ENCODE results near the gene NAA10. TPM values are rescaled to one million over a fixed set of nuclear protein-coding genes. Genes with fewer than 3 reads are reported as not detected.

The NAA10 gene
- polyA plus RNA-seq, 1 donor from 2014 or later: 117 TPM

GRCh38 chrX:153969125-153969903, 34.5 kb upstream of the NAA10 start:
- H4K20me1 ChIP-seq (ENCODE audit: insufficient read depth): no peaks in the 10 kb centered on the region

GRCh38 chrX:153968754-153969124, 33.9 kb upstream of the NAA10 start:
- Histone ChIP-seq H3K36me3 (ENCODE audit: insufficient read depth, low read length) (no peaks in the 10 kb centered on the region), H3F3A (ENCODE audit: insufficient read depth, low read length, poor library complexity, severe bottlenecking) (no peaks in the 10 kb centered on the region), H3K27me3 (ENCODE audit: insufficient read depth, low read depth, low read length) (no peaks in the 10 kb centered on the region), H3K4me3 (ENCODE audit: low read length) (peak overlapping the region; percentile 85), H3K79me2 (replicated peaks; ENCODE audit: insufficient read depth, low read length) (peaks cover 33% of the 10 kb centered on the region), H4K20me1 (ENCODE audit: insufficient read depth) (no peaks in the 10 kb centered on the region), H2AFZ (ENCODE audit: low read depth, low read length) (no peak overlapping the region), H3K27ac (ENCODE audit: low read length) (peak overlapping the region; percentile 98), H3K4me2 (ENCODE audit: low read length) (peak overlapping the region; percentile 55), H3K9me3 (ENCODE audit: low read length) (no peaks in the 10 kb centered on the region), H3K9me2 (ENCODE audit: insufficient read depth, low read length) (no peaks in the 10 kb centered on the region), H3K9ac (ENCODE audit: low read length) (peak overlapping the region; percentile 98)
- no peak for TF ChIP-seq SMC3 (conservative IDR thresholded peaks at IDR 0.05; ENCODE audit: poor library complexity)
- TF ChIP-seq RAD21 (conservative IDR thresholded peaks at IDR 0.05): no peak
- TF ChIP-seq MXI1 (conservative IDR thresholded peaks at IDR 0.05; ENCODE audit: poor library complexity, severe bottlenecking): no peak
- no peak for TF ChIP-seq POLR2AphosphoS5 (IDR thresholded peaks at IDR 0.05)
- no peak for TF ChIP-seq EP300 (conservative IDR thresholded peaks at IDR 0.05; ENCODE audit: poor library complexity, severe bottlenecking)
- TF ChIP-seq REST (IDR thresholded peaks at IDR 0.05; ENCODE audit: borderline replicate concordance): no peak
- no peak for TF ChIP-seq TAF1 (IDR thresholded peaks at IDR 0.05; ENCODE audit: low read depth)
- TF ChIP-seq CTCF (IDR thresholded peaks at IDR 0.05; ENCODE audit: poor library complexity, severe bottlenecking): no peak
- TF ChIP-seq EZH2 (IDR thresholded peaks at IDR 0.05; ENCODE audit: borderline replicate concordance, insufficient read depth, low read length, poor library complexity, severe bottlenecking): no peak

More at GRCh38 chrX:153969125-153969903, 34.5 kb upstream of the NAA10 start:
- TF ChIP-seq RAD21 (conservative IDR thresholded peaks at IDR 0.05) (no peak), TAF1 (IDR thresholded peaks at IDR 0.05; ENCODE audit: low read depth) (no peak), EZH2 (IDR thresholded peaks at IDR 0.05; ENCODE audit: borderline replicate concordance, insufficient read depth, low read length, poor library complexity, severe bottlenecking) (no peak), MXI1 (conservative IDR thresholded peaks at IDR 0.05; ENCODE audit: poor library complexity, severe bottlenecking) (no peak), EP300 (conservative IDR thresholded peaks at IDR 0.05; ENCODE audit: poor library complexity, severe bottlenecking) (no peak), SMC3 (conservative IDR thresholded peaks at IDR 0.05; ENCODE audit: poor library complexity) (no peak), CTCF (IDR thresholded peaks at IDR 0.05; ENCODE audit: poor library complexity, severe bottlenecking) (no peak)
- no peaks in the 10 kb centered on the region for H3K9me3 ChIP-seq (ENCODE audit: low read length)
- no peaks in the 10 kb centered on the region for H3K9me2 ChIP-seq (ENCODE audit: insufficient read depth, low read length)
- H3F3A ChIP-seq (ENCODE audit: insufficient read depth, low read length, poor library complexity, severe bottlenecking): no peaks in the 10 kb centered on the region
- peaks cover 33% of the 10 kb centered on the region for H3K79me2 ChIP-seq (replicated peaks; ENCODE audit: insufficient read depth, low read length)
- H3K4me2 ChIP-seq (ENCODE audit: low read length): peak overlapping the region; percentile 70
- H3K36me3 ChIP-seq (ENCODE audit: insufficient read depth, low read length): no peaks in the 10 kb centered on the region
- no peak overlapping the region for H2AFZ ChIP-seq (ENCODE audit: low read depth, low read length)
- H3K4me3 ChIP-seq (ENCODE audit: low read length): peak overlapping the region; percentile 85
- no peaks in the 10 kb centered on the region for H3K27me3 ChIP-seq (ENCODE audit: insufficient read depth, low read depth, low read length)
- peak overlapping the region; percentile 98 for H3K9ac ChIP-seq (ENCODE audit: low read length)
- peak overlapping the region; percentile 98 for H3K27ac ChIP-seq (ENCODE audit: low read length)
